GM23248 (cell line): ENCODE measurements around the gene RFX8.

Source experiments
- EZH2 ChIP-seq: fragments of 200-600 bp; sonication (generic); IDR thresholded peaks from 2 replicates; pipeline ENCODE4 v1.6.1; 2018; ENCODE audit warnings: antibody characterized with exemption, mild to moderate bottlenecking; ENCODE audit not compliant: insufficient read depth, poor library complexity, severe bottlenecking
- EZH2phosphoT487 ChIP-seq: fragments of 200-600 bp; sonication (generic); IDR thresholded peaks from 2 replicates; pipeline ENCODE4 v1.6.1; 2018; ENCODE audit warnings: antibody characterized with exemption, moderate library complexity, mild to moderate bottlenecking, low read depth; ENCODE audit not compliant: insufficient read depth

DNA sequence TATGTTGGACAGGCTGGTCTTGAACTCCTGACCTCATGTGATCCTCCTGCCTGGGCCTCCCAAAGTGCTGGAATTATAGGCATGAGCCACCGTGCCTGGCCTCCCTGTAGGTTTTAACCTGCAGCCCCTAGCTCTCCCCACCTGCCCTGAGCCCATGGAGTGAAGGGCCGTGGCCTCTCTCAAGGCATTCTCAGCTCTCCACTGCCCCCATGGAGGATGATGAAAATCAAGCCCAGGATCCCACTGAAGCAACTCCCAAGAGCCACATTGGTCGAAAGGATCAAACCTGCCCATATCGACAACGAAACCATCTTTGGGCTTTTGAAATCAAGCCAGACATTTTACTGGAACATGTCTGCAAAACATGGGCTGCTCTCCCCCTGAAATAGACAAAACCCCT lies 65.2 kb downstream of the RFX8 start:
- TF ChIP-seq EZH2 (no peak), EZH2phosphoT487 (no peak)
